ENCODE measurements around the gene TNFRSF12A. TPM values are rescaled to one million over a fixed set of nuclear protein-coding genes. Genes with fewer than 3 reads are reported as not detected.

The TNFRSF12A gene
- total RNA-seq, 1 experiment from 2014 or later, result 147 TPM

GRCh38 chr16:3046641-3047386 is 26.6 kb downstream of the TNFRSF12A start:
- no peak for TF ChIP-seq CTCF (conservative IDR thresholded peaks at IDR 0.05)
- Histone ChIP-seq H3K23me2 (ENCODE audit: insufficient read length, low read depth, low read length, poor library complexity, severe bottlenecking) (peaks cover 20% of the 10 kb centered on the region), H3K27me3 (ENCODE audit: insufficient read depth, low read length) (no peaks in the 10 kb centered on the region), H3T11ph (ENCODE audit: low read length) (no peak overlapping the region), H2AK5ac (ENCODE audit: insufficient read length, low read length) (no peak overlapping the region), H3K79me2 (ENCODE audit: insufficient read depth, low read length) (no peaks in the 10 kb centered on the region), H3K4ac (ENCODE audit: low read depth, low read length) (no peak overlapping the region), H2BK5ac (ENCODE audit: insufficient read length, low read length) (no peak overlapping the region), H2BK120ac (ENCODE audit: low read depth, low read length, poor library complexity, severe bottlenecking) (no peak overlapping the region), H2AFZ (ENCODE audit: low read length) (no peak overlapping the region), H4K91ac (ENCODE audit: insufficient read length, low read depth, low read length) (no peak overlapping the region), H3K27ac (ENCODE audit: insufficient read length, low read depth, low read length) (no peak overlapping the region), H3K4me2 (ENCODE audit: insufficient read depth, insufficient read length, low read length) (peak overlapping the region; percentile 87), H3K56ac (ENCODE audit: insufficient read length, low read depth, low read length) (no peak overlapping the region), H3K14ac (ENCODE audit: insufficient read depth, low read length) (no peak overlapping the region; the same call in 1 of the 2 replicates), H3K79me1 (ENCODE audit: insufficient read depth, low read depth, low read length, poor library complexity, severe bottlenecking) (no peaks in the 10 kb centered on the region), H3K4me1 (ENCODE audit: insufficient read depth, low read length) (no peaks in the 10 kb centered on the region), H2BK20ac (ENCODE audit: low read depth, low read length, poor library complexity, severe bottlenecking) (no peak overlapping the region), H4K5ac (ENCODE audit: insufficient read length, low read depth, low read length) (no peak overlapping the region), H4K8ac (replicated peaks; ENCODE audit: insufficient read length, low read depth, low read length) (no peak overlapping the region), H3K18ac (ENCODE audit: insufficient read length, low read depth, low read length) (no peak overlapping the region), H2BK12ac (ENCODE audit: insufficient read length, low read depth, low read length) (no peak overlapping the region), H4K20me1 (ENCODE audit: control insufficient read depth, insufficient read depth, insufficient read length) (no peaks in the 10 kb centered on the region), H3K9me3 (ENCODE audit: control insufficient read depth, low read depth, low read length) (no peaks in the 10 kb centered on the region), H3K9ac (ENCODE audit: extremely low read depth, insufficient read length, low read length) (no peak overlapping the region), H3K23ac (ENCODE audit: insufficient read length, low read depth, low read length) (no peak overlapping the region), H2BK15ac (ENCODE audit: low read depth, low read length) (no peak overlapping the region)
- H3K27ac Mint-ChIP-seq, result no peak overlapping the region
- H3K36me3 Mint-ChIP-seq (ENCODE audit: insufficient read depth in 1 of 3, low read depth in 3 of 3), result peaks cover 9 to 25% (median 22%) of the 10 kb centered on the region in 3 experiments
- peak overlapping the region; percentile 79 to 90 for H3K4me3 Mint-ChIP-seq
- peaks cover 69% of the 10 kb centered on the region for H3K27me3 Mint-ChIP-seq (ENCODE audit: low read depth)
- WGBS (ENCODE audit: extremely low coverage, insufficient read length, low lambda C conversion rate), result no CpG with 5 or more reads among the region's 54 CpGs
- peaks cover 0 to 3% of the 10 kb centered on the region in 2 experiments; a peak in 2 of 5 replicates for H3K9me3 Mint-ChIP-seq
- H3K4me1 Mint-ChIP-seq, result peaks cover 8 to 17% of the 10 kb centered on the region in 2 experiments
- DNase-seq, result no peak

Data from H9 (cell line).